GM12873 (cell line): ENCODE measurements around the gene PSMD13.

Source experiments
- TF ChIP-seq, protein P1 (sequence below): IDR thresholded peaks from 2 replicates; pipeline ENCODE4 v1.5.1; 2012; ENCODE audit warnings: low read depth, mild to moderate bottlenecking, moderate library complexity, low read length, control low read depth; ENCODE audit not compliant: insufficient read depth; ENCODE audit errors: missing control alignments

The PSMD13 gene

GRCh38 chr11:289712-290620 lies 53.2 kb downstream of the PSMD13 start:
- TF ChIP-seq, protein P1, sequence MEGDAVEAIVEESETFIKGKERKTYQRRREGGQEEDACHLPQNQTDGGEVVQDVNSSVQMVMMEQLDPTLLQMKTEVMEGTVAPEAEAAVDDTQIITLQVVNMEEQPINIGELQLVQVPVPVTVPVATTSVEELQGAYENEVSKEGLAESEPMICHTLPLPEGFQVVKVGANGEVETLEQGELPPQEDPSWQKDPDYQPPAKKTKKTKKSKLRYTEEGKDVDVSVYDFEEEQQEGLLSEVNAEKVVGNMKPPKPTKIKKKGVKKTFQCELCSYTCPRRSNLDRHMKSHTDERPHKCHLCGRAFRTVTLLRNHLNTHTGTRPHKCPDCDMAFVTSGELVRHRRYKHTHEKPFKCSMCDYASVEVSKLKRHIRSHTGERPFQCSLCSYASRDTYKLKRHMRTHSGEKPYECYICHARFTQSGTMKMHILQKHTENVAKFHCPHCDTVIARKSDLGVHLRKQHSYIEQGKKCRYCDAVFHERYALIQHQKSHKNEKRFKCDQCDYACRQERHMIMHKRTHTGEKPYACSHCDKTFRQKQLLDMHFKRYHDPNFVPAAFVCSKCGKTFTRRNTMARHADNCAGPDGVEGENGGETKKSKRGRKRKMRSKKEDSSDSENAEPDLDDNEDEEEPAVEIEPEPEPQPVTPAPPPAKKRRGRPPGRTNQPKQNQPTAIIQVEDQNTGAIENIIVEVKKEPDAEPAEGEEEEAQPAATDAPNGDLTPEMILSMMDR, result no peak

DNA sequence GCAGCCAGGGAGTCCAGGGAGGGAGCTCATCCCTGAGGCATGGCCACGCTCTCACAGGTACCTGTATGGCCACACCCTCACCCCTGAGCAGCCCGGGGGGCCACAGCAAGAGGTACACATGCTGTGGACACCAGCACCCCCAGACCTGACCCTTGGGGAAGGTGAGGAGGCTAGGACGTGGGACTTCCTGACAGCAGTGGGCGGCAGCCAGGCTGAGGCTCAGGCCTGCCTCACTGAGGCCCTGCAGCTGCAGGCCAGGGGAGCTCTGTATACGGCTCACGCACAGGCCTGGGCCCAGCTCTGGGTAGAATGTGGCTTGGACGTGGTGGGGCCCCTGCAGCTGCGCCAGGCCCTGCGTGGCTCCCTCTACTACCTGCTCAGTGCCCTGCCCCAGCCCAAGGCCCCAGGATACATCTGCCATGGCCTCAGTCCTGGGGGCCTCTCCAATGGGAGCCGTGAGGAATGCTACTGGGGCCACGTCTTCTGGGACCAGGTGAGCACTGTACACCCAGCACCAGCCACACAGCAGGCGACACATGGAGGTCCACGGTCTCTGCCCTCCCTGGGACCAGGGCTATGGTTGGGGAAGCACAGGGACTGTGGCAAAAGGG lies 54.0 kb downstream of the PSMD13 start:
- TF ChIP-seq, protein P1, result no peak

- TF ChIP-seq, protein P1, result no peak
Measured at GRCh38 chr11:291281-292210, 54.8 kb downstream of the PSMD13 start.

DNA sequence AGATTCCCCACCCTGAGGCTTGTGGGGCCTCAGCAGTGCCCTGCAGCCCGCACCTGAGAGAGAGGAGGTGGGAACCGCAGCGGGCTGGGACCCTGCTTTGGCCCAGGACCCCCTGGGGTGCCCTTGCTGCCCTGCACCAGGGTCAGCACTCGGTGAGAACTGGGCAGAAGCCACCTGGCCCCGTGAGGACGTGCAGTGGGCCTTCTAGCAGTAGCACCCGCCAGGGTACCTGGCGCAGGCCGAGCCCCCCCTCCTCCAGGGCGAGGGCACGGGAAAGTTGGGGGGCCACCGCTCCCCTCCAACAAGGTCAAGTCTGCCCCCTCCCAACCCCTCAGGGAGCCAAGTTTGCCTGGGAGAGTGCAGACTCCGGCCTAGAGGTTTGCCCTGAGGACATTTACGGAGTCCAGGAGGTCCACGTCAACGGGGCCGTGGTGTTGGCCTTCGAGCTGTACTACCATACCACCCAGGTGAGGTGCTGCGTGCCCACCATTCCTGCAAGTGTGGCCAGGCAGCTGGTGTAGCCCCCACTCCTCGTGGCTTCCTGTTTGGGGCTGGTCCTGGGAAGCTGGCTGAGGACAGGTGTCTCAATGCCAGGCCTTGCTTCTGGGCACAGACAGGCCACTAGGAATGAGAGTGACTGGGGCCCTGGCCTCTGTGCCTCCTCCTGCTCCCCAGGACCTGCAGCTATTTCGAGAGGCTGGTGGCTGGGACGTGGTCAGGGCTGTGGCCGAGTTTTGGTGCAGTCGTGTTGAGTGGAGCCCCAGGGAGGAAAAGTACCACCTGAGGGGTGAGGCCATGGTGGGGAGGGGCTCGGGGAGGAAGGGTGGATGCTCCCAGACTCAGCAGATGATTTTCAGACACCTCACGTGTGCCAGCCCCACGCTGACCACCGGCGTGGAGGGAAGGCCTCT lies 55.7 kb downstream of the PSMD13 start:
- TF ChIP-seq, protein P1, result no peak

GRCh38 chr11:293271-293851 lies 56.6 kb downstream of the PSMD13 start:
- TF ChIP-seq, protein P1, result no peak

GRCh38 chr11:293852-294661 lies 57.3 kb downstream of the PSMD13 start:
- TF ChIP-seq, protein P1, result no peak
